Endothelial cell of umbilical vein (primary cell): ENCODE results near the gene FLNB. TPM values are rescaled to one million over a fixed set of nuclear protein-coding genes. Genes with fewer than 3 reads are reported as not detected.

ENCODE experiments used
- BruUV-seq: library from RNA; stranded (reverse); fragments of 400-500 nt; replicated peaks from 2 replicates; lab custom pipeline; 2021; lab: Mats Ljungman, UMichigan
- CTCF ChIA-PET: fragments of 300-600, 350-600 bp; sonication (Branson Sonifier 250); formaldehyde crosslinking; loops from one replicate; lab custom pipeline; 2021; ENCODE audit warnings: antibody characterized with exemption, inconsistent platforms; lab: Charles Lee
- POLR2A ChIA-PET: fragments of 300-600, 350-600 bp; sonication (Branson Sonifier 250); formaldehyde crosslinking; loops from one replicate; lab custom pipeline; 2021; ENCODE audit warnings: antibody characterized with exemption, inconsistent platforms; lab: Charles Lee
- DNase-seq: peaks from one replicate; pipeline ENCODE4 v3.0.0-alpha.2; 2011; ENCODE audit warnings: low read depth, low spot score
- FAIRE-seq: peaks from 2 replicates; lab custom pipeline; 2011; peaks lifted over from hg19 to GRCh38; lab: Jason Lieb, UNC
- H2AFZ ChIP-seq: 2 replicates; pipeline ENCODE4 v1.6.0; 2012; ENCODE audit warnings: low read depth, low read length, control low read depth, inconsistent platforms
- H3K27ac ChIP-seq: 2 replicates; pipeline ENCODE4 v1.5.1; 2011; ENCODE audit warnings: low read depth, mild to moderate bottlenecking, control low read depth, low read length, moderate library complexity; ENCODE audit not compliant: insufficient read depth
- H3K27me3 ChIP-seq, 2 experiments: 2 replicates each; pipeline versions ENCODE4 v1.6.0 to v1.6.1; 2011; ENCODE audit warnings: low read length in 2 of 2, mixed read lengths in 1 of 2; ENCODE audit not compliant: control insufficient read depth in 2 of 2, insufficient read depth in 2 of 2
- H3K36me3 ChIP-seq, 2 experiments: 2 replicates in 1 of 2; 3 replicates in 1 of 2; pipeline ENCODE4 v1.5.1; 2011; ENCODE audit warnings: low read length in 2 of 2, mild to moderate bottlenecking in 1 of 2, moderate library complexity in 1 of 2; ENCODE audit not compliant: control insufficient read depth in 2 of 2, insufficient read depth in 2 of 2; ENCODE audit errors: extremely low read depth in 1 of 2
- H3K4me1 ChIP-seq: 3 replicates; pipeline ENCODE4 v1.5.1; 2011; ENCODE audit warnings: mild to moderate bottlenecking, low read length; ENCODE audit not compliant: control insufficient read depth, insufficient read depth; ENCODE audit errors: extremely low read depth
- H3K4me2 ChIP-seq: 2 replicates; pipeline ENCODE4 v1.6.1; 2011; ENCODE audit warnings: low read length, control low read depth, mixed read lengths; ENCODE audit not compliant: insufficient read depth
- H3K4me3 ChIP-seq, 3 experiments: fragments of 200-600 bp in 1 of 3; sonication (generic), shearing (Covaris generic) in 1 of 3; replicated peaks in 1 of 3; 2 replicates each; pipeline ENCODE4 v1.5.1; 2011 to 2016; ENCODE audit warnings: control low read depth in 3 of 3, low read length in 3 of 3, mild to moderate bottlenecking in 2 of 3, inconsistent platforms in 1 of 3, low read depth in 1 of 3, moderate library complexity in 1 of 3; ENCODE audit not compliant: insufficient read depth in 1 of 3
- H3K79me2 ChIP-seq: 2 replicates; pipeline ENCODE4 v1.6.0; 2012; ENCODE audit warnings: low read length, inconsistent platforms; ENCODE audit not compliant: control insufficient read depth, insufficient read depth
- H3K9ac ChIP-seq: replicated peaks from 2 replicates; pipeline ENCODE3; 2011; ENCODE audit warnings: low read length, control low read depth; ENCODE audit not compliant: insufficient read depth; ENCODE audit errors: extremely low read depth
- H3K9me1 ChIP-seq: replicated peaks from 3 replicates; pipeline ENCODE4 v1.6.0; 2011; ENCODE audit warnings: mild to moderate bottlenecking, low read length; ENCODE audit not compliant: control insufficient read depth, insufficient read depth; ENCODE audit errors: extremely low read depth
- H3K9me3 ChIP-seq: replicated peaks from 2 replicates; pipeline ENCODE4 v1.5.1; 2012; ENCODE audit warnings: low read length, inconsistent platforms; ENCODE audit not compliant: control insufficient read depth, insufficient read depth
- H4K20me1 ChIP-seq: replicated peaks from 2 replicates; pipeline ENCODE3; 2011; ENCODE audit warnings: mild to moderate bottlenecking, low read length; ENCODE audit not compliant: control insufficient read depth, insufficient read depth; ENCODE audit errors: extremely low read depth
- EZH2 ChIP-seq: IDR thresholded peaks from 2 replicates; pipeline ENCODE4 v1.6.1; 2012; ENCODE audit warnings: borderline replicate concordance, low read depth, mild to moderate bottlenecking, moderate library complexity, low read length, inconsistent platforms; ENCODE audit not compliant: severe bottlenecking
- FOS ChIP-seq: IDR thresholded peaks from 2 replicates; pipeline ENCODE4 v1.6.1; 2011; ENCODE audit warnings: mild to moderate bottlenecking, low read length, moderate library complexity, borderline replicate concordance; ENCODE audit not compliant: insufficient read depth
- POLR2A ChIP-seq: IDR thresholded peaks from 2 replicates; pipeline ENCODE4 v1.6.1; 2012; ENCODE audit warnings: low read depth, mild to moderate bottlenecking, control low read depth, low read length
- dilution Hi-C: fragments of 300-500 bp; cut with MboI; formaldehyde crosslinking; loops from one replicate; pipeline ENCODE4 v1.15.0; 2019; ENCODE audit warnings: low sequenced_read_pairs; ENCODE audit not compliant: extremely low pct_ligation_motif_present
- intact Hi-C: fragments of 100-400 bp; cut with micrococcal nuclease; formaldehyde crosslinking; loops from one replicate; pipeline ENCODE4 v1.10.0; 2022
- polyA plus RNA-seq, 4 experiments: library from polyadenylated mRNA; depleted of rRNA in 3 of 4; stranded (reverse) in 3 of 4; unstranded in 1 of 4; fragments of >200 nt; gene quantifications; 2 replicates each; pipeline versions ENCODE4 v1.2.1 to v1.2.3, GENCODE V29; 2011 to 2012; ENCODE audit warnings: missing spikeins in 1 of 4
- total RNA-seq: library from RNA; stranded (reverse); gene quantifications from 2 replicates; pipeline ENCODE4 v1.2.3, GENCODE V29; 2021
- TF ChIP-seq, protein P1 (sequence below), 2 donors: IDR thresholded peaks; 1 replicate in 1 of 2; 2 replicates in 1 of 2; pipeline ENCODE4 v1.5.1; 2011; ENCODE audit warnings: low read length in 2 of 2, mild to moderate bottlenecking in 2 of 2, moderate library complexity in 2 of 2, control low read depth in 1 of 2, inconsistent platforms in 1 of 2, low read depth in 1 of 2; ENCODE audit not compliant: insufficient read depth in 1 of 2; ENCODE audit errors: extremely low read depth in 1 of 2

Gene FLNB
- total and polyA plus RNA-seq, 2 donors (not counting 3 experiments of a cell fraction or from before 2014, with no cell fraction given): 479 to 670 TPM

DNA sequence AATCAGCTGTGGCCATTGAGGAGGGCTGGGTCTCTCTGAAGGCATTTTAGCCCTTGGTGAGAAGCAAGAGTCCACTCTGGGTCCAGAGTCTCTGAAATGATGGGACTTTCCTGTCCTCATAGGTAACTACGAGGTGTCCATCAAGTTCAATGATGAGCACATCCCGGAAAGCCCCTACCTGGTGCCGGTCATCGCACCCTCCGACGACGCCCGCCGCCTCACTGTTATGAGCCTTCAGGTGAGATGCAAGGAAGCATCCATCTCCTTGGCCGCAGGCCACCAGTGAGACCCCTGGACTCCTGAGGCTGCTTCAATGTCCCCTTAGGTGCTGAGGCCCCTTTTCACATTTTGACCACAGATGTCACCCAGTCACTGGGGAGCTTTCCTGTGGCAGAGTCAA is 147.6 kb downstream of the FLNB start:
- Histone ChIP-seq H3K36me3 (peaks cover 68 to 78% of the 10 kb centered on the region in 2 experiments), H3K4me3 (no peak overlapping the region), H3K9me1 (no peaks in the 10 kb centered on the region), H3K27ac (no peak overlapping the region), H4K20me1 (no peaks in the 10 kb centered on the region), H3K4me1 (peaks cover 4% of the 10 kb centered on the region), H3K4me2 (no peak overlapping the region), H3K9me3 (no peaks in the 10 kb centered on the region), H3K27me3 (no peaks in the 10 kb centered on the region), H2AFZ (no peak overlapping the region), H3K79me2 (no peaks in the 10 kb centered on the region), H3K9ac (no peak overlapping the region)
- dilution Hi-C loops (loop anchor here (10.0 kb wide), 1 partner anchor 61 kb away; no protein-coding TSS in a partner anchor), intact Hi-C loops (no loop called here)
- ChIA-PET CTCF (no interaction called here), POLR2A (no interaction called here)
- FAIRE-seq (no peak), DNase-seq (no peak)
- no TSS peak for BruUV-seq
- TF ChIP-seq, protein P1, sequence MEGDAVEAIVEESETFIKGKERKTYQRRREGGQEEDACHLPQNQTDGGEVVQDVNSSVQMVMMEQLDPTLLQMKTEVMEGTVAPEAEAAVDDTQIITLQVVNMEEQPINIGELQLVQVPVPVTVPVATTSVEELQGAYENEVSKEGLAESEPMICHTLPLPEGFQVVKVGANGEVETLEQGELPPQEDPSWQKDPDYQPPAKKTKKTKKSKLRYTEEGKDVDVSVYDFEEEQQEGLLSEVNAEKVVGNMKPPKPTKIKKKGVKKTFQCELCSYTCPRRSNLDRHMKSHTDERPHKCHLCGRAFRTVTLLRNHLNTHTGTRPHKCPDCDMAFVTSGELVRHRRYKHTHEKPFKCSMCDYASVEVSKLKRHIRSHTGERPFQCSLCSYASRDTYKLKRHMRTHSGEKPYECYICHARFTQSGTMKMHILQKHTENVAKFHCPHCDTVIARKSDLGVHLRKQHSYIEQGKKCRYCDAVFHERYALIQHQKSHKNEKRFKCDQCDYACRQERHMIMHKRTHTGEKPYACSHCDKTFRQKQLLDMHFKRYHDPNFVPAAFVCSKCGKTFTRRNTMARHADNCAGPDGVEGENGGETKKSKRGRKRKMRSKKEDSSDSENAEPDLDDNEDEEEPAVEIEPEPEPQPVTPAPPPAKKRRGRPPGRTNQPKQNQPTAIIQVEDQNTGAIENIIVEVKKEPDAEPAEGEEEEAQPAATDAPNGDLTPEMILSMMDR (IDR thresholded peaks at IDR 0.05; ENCODE audit: extremely low read depth in 1 of 2, insufficient read depth in 1 of 2, low read depth in 1 of 2, low read length in 2 of 2): no peak
- TF ChIP-seq FOS: no peak
- no peak for TF ChIP-seq POLR2A

DNA sequence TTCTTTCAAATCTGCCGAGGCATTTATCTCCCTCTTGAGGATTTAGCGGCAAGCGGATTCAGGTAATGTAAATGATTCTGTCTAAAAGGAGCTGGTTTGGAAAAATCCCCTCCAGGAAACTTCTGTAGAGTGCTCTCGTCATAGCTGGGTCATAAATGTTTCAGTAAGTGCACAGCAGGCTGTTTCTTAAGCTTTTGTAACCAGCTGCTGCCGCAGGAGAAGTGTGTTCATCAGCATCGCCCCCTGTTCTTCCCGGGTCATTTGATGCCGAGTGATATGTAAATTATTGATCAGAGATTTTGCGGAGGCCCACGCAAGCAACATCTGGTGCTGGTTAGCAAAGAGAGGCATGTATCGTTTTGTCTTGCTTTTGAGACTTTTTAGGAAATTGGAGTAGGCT is 149.5 kb downstream of the FLNB start:
- ChIA-PET POLR2A (no interaction called here), CTCF (interaction anchor here (1.5 kb wide), 1 partner anchor 10 kb away, joined by 5 read pairs; no protein-coding TSS in a partner anchor)
- Histone ChIP-seq H3K9me1 (no peaks in the 10 kb centered on the region), H3K36me3 (peaks cover 64 to 71% of the 10 kb centered on the region in 2 experiments), H3K4me2 (no peak overlapping the region), H3K9ac (no peak overlapping the region), H2AFZ (no peak overlapping the region), H4K20me1 (no peaks in the 10 kb centered on the region), H3K79me2 (peaks cover 4% of the 10 kb centered on the region), H3K9me3 (no peaks in the 10 kb centered on the region), H3K4me3 (no peak overlapping the region), H3K27me3 (no peaks in the 10 kb centered on the region), H3K27ac (no peak overlapping the region), H3K4me1 (peaks cover 23% of the 10 kb centered on the region)
- TF ChIP-seq, protein P1 (IDR thresholded peaks at IDR 0.05; ENCODE audit: extremely low read depth in 1 of 2, insufficient read depth in 1 of 2, low read depth in 1 of 2, low read length in 2 of 2): no peak
- TF ChIP-seq EZH2: no peak
- no peak for TF ChIP-seq FOS
- intact Hi-C loops: no loop called here
- no peak for FAIRE-seq
- dilution Hi-C loops: loop anchor here (10.0 kb wide), 1 partner anchor 63 kb away; no protein-coding TSS in a partner anchor
- BruUV-seq: no TSS peak
- no peak for DNase-seq
